GM10266 (cell line): ENCODE measurements around the gene TXNDC5.

Experiments used
- DNase-seq: peaks from one replicate; pipeline ENCODE4 v3.0.0; 2012; ENCODE audit errors: extremely low spot score
- TF ChIP-seq, protein P1 (sequence below): IDR thresholded peaks from 2 replicates; pipeline ENCODE4 v1.5.1; 2012; ENCODE audit warnings: mild to moderate bottlenecking, low read depth; ENCODE audit not compliant: control insufficient read depth, insufficient read depth; ENCODE audit errors: missing control alignments

The TXNDC5 gene

GRCh38 chr6:7921632-7922092 is 11.1 kb upstream of the TXNDC5 start:
- no peak for DNase-seq
- TF ChIP-seq, protein P1, sequence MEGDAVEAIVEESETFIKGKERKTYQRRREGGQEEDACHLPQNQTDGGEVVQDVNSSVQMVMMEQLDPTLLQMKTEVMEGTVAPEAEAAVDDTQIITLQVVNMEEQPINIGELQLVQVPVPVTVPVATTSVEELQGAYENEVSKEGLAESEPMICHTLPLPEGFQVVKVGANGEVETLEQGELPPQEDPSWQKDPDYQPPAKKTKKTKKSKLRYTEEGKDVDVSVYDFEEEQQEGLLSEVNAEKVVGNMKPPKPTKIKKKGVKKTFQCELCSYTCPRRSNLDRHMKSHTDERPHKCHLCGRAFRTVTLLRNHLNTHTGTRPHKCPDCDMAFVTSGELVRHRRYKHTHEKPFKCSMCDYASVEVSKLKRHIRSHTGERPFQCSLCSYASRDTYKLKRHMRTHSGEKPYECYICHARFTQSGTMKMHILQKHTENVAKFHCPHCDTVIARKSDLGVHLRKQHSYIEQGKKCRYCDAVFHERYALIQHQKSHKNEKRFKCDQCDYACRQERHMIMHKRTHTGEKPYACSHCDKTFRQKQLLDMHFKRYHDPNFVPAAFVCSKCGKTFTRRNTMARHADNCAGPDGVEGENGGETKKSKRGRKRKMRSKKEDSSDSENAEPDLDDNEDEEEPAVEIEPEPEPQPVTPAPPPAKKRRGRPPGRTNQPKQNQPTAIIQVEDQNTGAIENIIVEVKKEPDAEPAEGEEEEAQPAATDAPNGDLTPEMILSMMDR, result no peak

GRCh38 chr6:7921046-7921445 is 10.5 kb upstream of the TXNDC5 start:
- TF ChIP-seq, protein P1, result no peak
- no peak for DNase-seq

DNA sequence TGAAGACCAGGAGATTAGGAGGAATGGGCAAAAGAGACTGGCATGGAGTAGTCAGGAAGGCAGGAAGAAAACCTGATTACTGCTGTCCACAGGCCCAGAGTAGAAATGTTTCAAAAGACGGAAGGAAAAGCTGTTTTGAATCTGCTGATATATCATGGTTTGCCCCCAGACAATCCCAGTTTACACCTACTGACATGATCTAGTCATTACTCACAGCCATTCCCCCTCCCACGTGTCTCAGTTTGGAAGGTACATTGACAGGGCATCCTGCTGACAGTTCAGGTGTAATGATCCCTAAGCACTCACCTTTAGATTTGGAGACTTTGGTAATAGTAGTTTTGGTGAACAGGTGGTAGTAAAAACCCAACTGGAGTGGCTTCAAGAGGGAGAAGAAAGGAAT is 9.8 kb upstream of the TXNDC5 start:
- no peak for DNase-seq
- TF ChIP-seq, protein P1, result no peak

DNA sequence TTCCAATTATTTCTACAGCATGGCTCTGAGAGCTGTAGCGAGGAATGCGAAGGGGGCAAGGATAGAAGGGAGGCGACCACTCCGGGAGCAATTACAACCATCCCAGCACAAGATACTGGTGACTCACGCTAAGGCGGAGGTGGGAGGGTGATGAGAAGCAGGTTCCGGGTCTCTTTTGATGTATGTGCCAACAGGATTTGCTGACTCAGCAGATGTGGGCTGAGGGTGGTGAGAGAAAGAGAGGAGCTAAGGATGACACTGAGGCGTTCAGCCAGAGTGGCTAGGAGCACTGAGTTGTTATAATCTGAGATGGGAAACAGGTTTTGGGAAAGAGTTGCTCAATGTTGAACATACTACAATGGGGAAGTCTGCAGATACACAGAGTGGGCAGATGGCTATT is 9.3 kb upstream of the TXNDC5 start:
- DNase-seq, result no peak
- TF ChIP-seq, protein P1, result no peak

DNA sequence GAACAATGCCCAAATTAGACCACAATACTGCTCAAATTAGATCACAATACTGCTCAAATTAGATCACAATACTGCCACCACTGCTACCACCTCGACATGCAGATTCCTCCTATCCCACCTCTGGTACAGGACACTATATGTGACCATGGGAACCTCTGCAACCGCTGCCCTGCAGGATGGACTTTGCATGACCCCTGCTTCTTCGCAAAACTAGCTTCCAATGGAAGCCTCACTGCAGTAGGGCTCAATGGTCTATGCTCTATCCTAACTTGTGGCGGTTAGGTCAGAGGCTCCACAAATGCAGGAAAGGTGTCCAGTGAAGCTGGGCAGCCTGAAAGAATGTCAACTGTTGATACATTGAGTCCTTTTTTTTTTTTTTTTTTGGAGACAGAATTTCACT is 7.8 kb upstream of the TXNDC5 start:
- TF ChIP-seq, protein P1, result no peak
- no peak for DNase-seq

- no peak for DNase-seq
- TF ChIP-seq, protein P1, result no peak
Observed at GRCh38 chr6:7917729-7918128, 7.1 kb upstream of the TXNDC5 start.

DNA sequence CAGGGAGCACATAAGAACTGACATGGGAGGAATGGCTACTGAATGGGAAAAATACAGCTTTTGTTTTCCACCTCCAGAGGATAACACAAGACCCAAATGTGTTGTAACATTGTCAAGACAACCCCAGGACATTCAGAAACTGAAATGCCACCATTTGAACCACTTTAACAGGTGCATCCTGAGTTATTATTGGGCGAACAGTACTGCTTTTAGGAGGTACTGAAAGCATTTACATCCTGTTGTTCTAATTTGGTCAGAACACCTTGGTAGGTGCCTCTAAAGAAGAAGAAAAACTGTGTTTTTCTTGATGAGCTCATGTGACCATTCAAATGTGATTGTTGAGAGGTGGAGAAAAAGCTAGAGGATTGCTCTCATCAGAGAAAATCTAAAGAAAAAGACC is 6.4 kb upstream of the TXNDC5 start:
- no peak for DNase-seq

More for the DNA sequence above, 6.4 kb upstream of the TXNDC5 start:
- TF ChIP-seq, protein P1, result no peak
